GM23248 (cell line): ENCODE measurements around the gene ADNP2. TPM values are rescaled to one million over a fixed set of nuclear protein-coding genes. Genes with fewer than 3 reads are reported as not detected.

Experiments used
- DNase-seq: peaks from one replicate; pipeline ENCODE4 v3.0.0-alpha.2; 2015
- H2AFZ ChIP-seq: fragments of 200-600 bp; sonication (generic); 2 replicates; pipeline ENCODE4 v1.6.1; 2016; ENCODE audit warnings: antibody characterized with exemption
- H3F3A ChIP-seq: fragments of 200-600 bp; sonication (generic); 2 replicates; pipeline ENCODE4 v1.6.1; 2016; ENCODE audit warnings: mild to moderate bottlenecking, antibody characterized with exemption, mixed run types; ENCODE audit not compliant: insufficient read depth
- H3K27ac ChIP-seq: fragments of 200-600 bp; sonication (generic); 2 replicates; pipeline ENCODE4 v1.5.1; 2016; ENCODE audit warnings: mild to moderate bottlenecking
- H3K27me3 ChIP-seq: fragments of 200-600 bp; sonication (generic); replicated peaks from 2 replicates; pipeline ENCODE4 v1.6.1; 2016; ENCODE audit warnings: mild to moderate bottlenecking; ENCODE audit not compliant: insufficient read depth
- H3K36me3 ChIP-seq: fragments of 200-600 bp; sonication (generic); 2 replicates; pipeline ENCODE4 v1.6.1; 2016; ENCODE audit warnings: low read depth, mild to moderate bottlenecking
- H3K4me1 ChIP-seq: fragments of 200-600 bp; sonication (generic); 2 replicates; pipeline ENCODE4 v1.6.1; 2016; ENCODE audit warnings: mild to moderate bottlenecking; ENCODE audit not compliant: insufficient read depth
- H3K4me2 ChIP-seq: fragments of 200-600 bp; sonication (generic); one replicate; pipeline ENCODE4 v1.6.1; 2016; ENCODE audit warnings: mild to moderate bottlenecking; ENCODE audit not compliant: unreplicated experiment
- H3K4me3 ChIP-seq: fragments of 200-600 bp; sonication (generic); 2 replicates; pipeline ENCODE4 v1.5.1; 2016; ENCODE audit warnings: mild to moderate bottlenecking
- H3K79me2 ChIP-seq: fragments of 200-600 bp; sonication (generic); 2 replicates; pipeline ENCODE4 v1.6.1; 2016; ENCODE audit warnings: mild to moderate bottlenecking; ENCODE audit not compliant: insufficient read depth
- H3K9ac ChIP-seq: fragments of 200-600 bp; sonication (generic); 2 replicates; pipeline ENCODE4 v1.6.1; 2016; ENCODE audit warnings: mild to moderate bottlenecking
- H3K9me2 ChIP-seq: fragments of 200-600 bp; sonication (generic); 2 replicates; pipeline ENCODE4 v1.6.1; 2016; ENCODE audit warnings: mixed run types, mild to moderate bottlenecking, moderate library complexity; ENCODE audit not compliant: insufficient read depth
- H3K9me3 ChIP-seq: fragments of 200-600 bp; sonication (generic); one replicate; pipeline ENCODE4 v1.6.1; 2017; ENCODE audit warnings: low read depth
- H4K20me1 ChIP-seq: fragments of 200-600 bp; sonication (generic); 2 replicates; pipeline ENCODE4 v1.6.0; 2016; ENCODE audit not compliant: insufficient read depth
- EZH2 ChIP-seq: fragments of 200-600 bp; sonication (generic); IDR thresholded peaks from 2 replicates; pipeline ENCODE4 v1.6.1; 2018; ENCODE audit warnings: antibody characterized with exemption, mild to moderate bottlenecking; ENCODE audit not compliant: insufficient read depth, poor library complexity, severe bottlenecking
- EZH2phosphoT487 ChIP-seq: fragments of 200-600 bp; sonication (generic); IDR thresholded peaks from 2 replicates; pipeline ENCODE4 v1.6.1; 2018; ENCODE audit warnings: antibody characterized with exemption, moderate library complexity, mild to moderate bottlenecking, low read depth; ENCODE audit not compliant: insufficient read depth
- WGBS, 2 experiments: methylation state at CpG; one replicate each; pipeline ENCODE4 v1.1.6; 2015 to 2017; ENCODE audit warnings: low lambda C conversion rate in 2 of 2, low coverage in 1 of 2; ENCODE audit errors: missing lambda C conversion rate in 2 of 2; 5-methylcytosine and 5-hydroxymethylcytosine counted together
- in situ Hi-C: fragments of 300-500 bp; cut with MboI; formaldehyde crosslinking; loops from 2 replicates; pipeline ENCODE4 v1.15.0; 2020
- polyA plus RNA-seq: library from polyadenylated mRNA; unstranded; fragments of >200 nt; fragmentation: Nextera tagmentation; extraction: Ambion mirVana; gene quantifications from 2 replicates; pipeline ENCODE4 v1.2.1, GENCODE V29; 2016
- total RNA-seq: library from RNA; depleted of rRNA; stranded (reverse); fragments of >200 nt; shearing (Covaris generic); gene quantifications from 2 replicates; pipeline ENCODE4 v1.2.3, GENCODE V29; 2014

The ADNP2 gene
- total and polyA plus RNA-seq, 2 experiments from 2014 or later = 3.5 to 14.3 TPM

GRCh38 chr18:80181642-80182461, 72.8 kb downstream of the ADNP2 start:
- H3K9ac ChIP-seq = no peak overlapping the region
- TF ChIP-seq EZH2 (no peak), EZH2phosphoT487 (no peak)
- H3K4me3 ChIP-seq = no peak overlapping the region
- no peak overlapping the region for H3K4me2 ChIP-seq
- no peaks in the 10 kb centered on the region for H3K36me3 ChIP-seq
- H3K27ac ChIP-seq = no peak overlapping the region
- H3K9me2 ChIP-seq = no peaks in the 10 kb centered on the region
- H3K4me1 ChIP-seq = no peaks in the 10 kb centered on the region
- H4K20me1 ChIP-seq = no peaks in the 10 kb centered on the region
- no peak overlapping the region for H2AFZ ChIP-seq
- H3K9me3 ChIP-seq = no peaks in the 10 kb centered on the region
- 65 to 71% methylated on average over 12 of the region's 12 CpGs for WGBS, 2 experiments
- in situ Hi-C loops = no loop called here
- H3K79me2 ChIP-seq = no peaks in the 10 kb centered on the region
- DNase-seq = no peak
- no peaks in the 10 kb centered on the region for H3K27me3 ChIP-seq
- no peaks in the 10 kb centered on the region for H3F3A ChIP-seq

DNA sequence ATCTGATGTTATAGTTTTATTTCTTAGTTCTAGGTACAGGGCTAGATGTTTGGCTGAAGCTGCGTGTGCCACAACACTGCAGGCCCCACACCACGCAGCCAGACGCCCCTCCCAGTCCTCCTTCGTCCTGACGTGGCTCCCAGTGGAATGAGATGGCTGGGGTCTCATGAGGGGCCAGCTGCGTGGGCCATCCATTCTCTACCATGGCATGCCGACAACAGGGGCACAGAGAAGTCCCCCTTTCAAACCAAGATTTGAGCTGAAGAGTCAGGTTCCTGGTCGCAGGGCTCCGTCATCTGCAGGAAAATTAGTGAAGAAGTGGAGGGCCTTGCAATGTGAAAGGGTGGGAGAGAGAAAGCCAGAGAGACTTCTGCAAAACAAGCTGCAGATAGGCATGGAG, 73.8 kb downstream of the ADNP2 start:
- H3K9me2 ChIP-seq = no peaks in the 10 kb centered on the region
- no peaks in the 10 kb centered on the region for H3K27me3 ChIP-seq
- H3K4me3 ChIP-seq = no peak overlapping the region
- no peaks in the 10 kb centered on the region for H3F3A ChIP-seq
- H3K27ac ChIP-seq = no peak overlapping the region
- in situ Hi-C loops = no loop called here
- no peak overlapping the region for H3K4me2 ChIP-seq
- H3K9me3 ChIP-seq = no peaks in the 10 kb centered on the region
- H3K9ac ChIP-seq = no peak overlapping the region
- H2AFZ ChIP-seq = no peak overlapping the region
- no peak for DNase-seq
- H4K20me1 ChIP-seq = no peaks in the 10 kb centered on the region
- WGBS, 2 experiments = 69 to 73% methylated on average over 9 of the region's 9 CpGs
- no peaks in the 10 kb centered on the region for H3K36me3 ChIP-seq
- TF ChIP-seq EZH2phosphoT487 (no peak), EZH2 (no peak)
- no peaks in the 10 kb centered on the region for H3K4me1 ChIP-seq
- no peaks in the 10 kb centered on the region for H3K79me2 ChIP-seq

- no peaks in the 10 kb centered on the region for H3K79me2 ChIP-seq
- no peak overlapping the region for H3K4me2 ChIP-seq
- DNase-seq = no peak
- 73 to 74% methylated on average over 13 of the region's 13 CpGs for WGBS, 2 experiments
- no peak overlapping the region for H3K9ac ChIP-seq
- no peaks in the 10 kb centered on the region for H3K9me2 ChIP-seq
- H3K4me3 ChIP-seq = no peak overlapping the region
- H3K9me3 ChIP-seq = no peaks in the 10 kb centered on the region
- no peaks in the 10 kb centered on the region for H4K20me1 ChIP-seq
- TF ChIP-seq EZH2phosphoT487 (no peak), EZH2 (no peak)
- H3K27me3 ChIP-seq = no peaks in the 10 kb centered on the region
- H3K36me3 ChIP-seq = no peaks in the 10 kb centered on the region
- in situ Hi-C loops = no loop called here
- H3K4me1 ChIP-seq = no peaks in the 10 kb centered on the region
- no peaks in the 10 kb centered on the region for H3F3A ChIP-seq
- no peak overlapping the region for H2AFZ ChIP-seq
- no peak overlapping the region for H3K27ac ChIP-seq
Measured at GRCh38 chr18:80183273-80184050, 74.4 kb downstream of the ADNP2 start.

GRCh38 chr18:80184243-80184772, 75.2 kb downstream of the ADNP2 start:
- H3F3A ChIP-seq = no peaks in the 10 kb centered on the region
- H3K9me2 ChIP-seq = no peaks in the 10 kb centered on the region
- H3K27me3 ChIP-seq = no peaks in the 10 kb centered on the region
- H3K4me1 ChIP-seq = no peaks in the 10 kb centered on the region
- H3K4me3 ChIP-seq = no peak overlapping the region
- no peak overlapping the region for H3K9ac ChIP-seq
- H3K9me3 ChIP-seq = no peaks in the 10 kb centered on the region
- WGBS, 2 experiments = 92% methylated on average over 26 of the region's 26 CpGs
- TF ChIP-seq EZH2phosphoT487 (no peak), EZH2 (no peak)
- in situ Hi-C loops = no loop called here
- H3K36me3 ChIP-seq = no peaks in the 10 kb centered on the region
- no peak overlapping the region for H3K27ac ChIP-seq
- no peak for DNase-seq
- H4K20me1 ChIP-seq = no peaks in the 10 kb centered on the region
- no peaks in the 10 kb centered on the region for H3K79me2 ChIP-seq
- H3K4me2 ChIP-seq = no peak overlapping the region
- H2AFZ ChIP-seq = no peak overlapping the region
